SHP77 treated with DMSO at 0.1 percent for 48 hours (cell line): ENCODE results near the gene ZDHHC11.
"Not testable (repeated sequence)": the region's sequence is repeated elsewhere in the genome, so short reads cannot be mapped to it uniquely, and the experiment has no call there.

Experiments
- DNase-seq: peaks from one replicate; lab custom pipeline; 2025; lab: John Stamatoyannopoulos, UW

Gene ZDHHC11

DNA sequence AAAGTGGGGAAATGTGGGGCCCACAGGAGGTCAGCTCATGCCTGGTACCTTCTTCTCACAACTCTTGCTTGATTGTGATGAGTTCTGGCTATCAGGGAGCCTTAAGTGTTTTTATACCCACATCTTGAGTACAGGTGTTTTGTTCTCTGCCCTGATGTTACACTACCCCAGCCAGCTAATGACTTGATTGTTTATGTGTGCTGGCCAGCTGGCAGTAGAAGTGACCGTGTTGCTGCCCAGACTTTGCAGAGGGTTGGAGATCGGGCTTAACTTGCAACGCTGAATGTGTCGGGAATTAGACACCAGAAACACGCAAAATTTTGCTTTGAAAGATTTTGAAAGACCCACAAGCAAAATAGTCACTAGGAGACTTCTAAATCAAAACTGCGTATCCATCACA is 49.3 kb downstream of the ZDHHC11 start:
- DNase-seq, result no peak

DNA sequence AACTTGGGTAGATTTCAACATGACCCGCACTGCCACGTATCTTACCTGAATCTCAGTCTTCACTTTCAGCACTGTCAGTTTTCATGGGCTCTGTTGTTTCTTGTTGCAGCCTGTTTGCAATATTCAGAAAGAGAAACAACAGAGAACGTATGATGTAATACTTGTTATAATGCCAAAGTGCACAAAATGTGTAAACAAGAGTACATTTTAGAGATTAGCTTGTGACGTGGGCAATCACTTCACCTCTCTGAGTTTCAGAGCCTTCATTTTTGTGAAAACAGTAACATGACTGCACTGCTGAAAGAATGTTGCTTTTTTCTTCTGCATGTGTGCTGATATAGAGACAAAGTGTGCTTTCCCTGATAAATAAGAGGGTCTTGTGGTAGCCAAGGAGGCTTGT is 49.7 kb downstream of the ZDHHC11 start:
- DNase-seq, result not testable (repeated sequence)

DNA sequence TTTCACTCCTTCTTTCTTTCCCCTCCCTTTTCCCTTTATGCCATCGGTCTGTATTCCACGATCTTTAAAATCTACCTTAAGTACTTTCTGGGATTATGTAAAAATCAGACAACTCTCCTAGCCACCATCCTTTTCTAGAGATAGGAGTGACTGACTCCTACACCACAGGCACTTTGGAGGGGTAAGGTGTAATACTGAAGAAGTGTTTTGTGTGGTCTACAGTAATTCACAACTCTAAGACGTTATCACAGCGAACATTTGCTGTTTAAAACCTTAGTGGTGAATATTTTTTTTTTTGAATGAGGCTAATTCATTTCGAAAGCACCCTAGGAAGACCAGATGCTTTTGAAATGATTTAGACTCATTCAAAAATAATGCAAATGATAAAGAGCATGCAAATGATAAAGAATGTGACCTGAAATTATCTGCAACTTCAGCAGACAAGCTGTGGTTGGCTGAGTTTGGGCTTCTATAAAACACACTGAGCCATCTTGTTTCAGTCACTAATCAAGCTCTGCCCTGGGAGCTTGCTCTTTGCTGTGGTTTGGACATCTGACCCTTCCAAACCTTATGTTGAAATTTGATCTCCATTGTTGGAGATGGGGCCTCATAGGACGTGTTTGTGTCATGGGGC is 52.2 kb downstream of the ZDHHC11 start:
- not testable (repeated sequence) for DNase-seq

DNA sequence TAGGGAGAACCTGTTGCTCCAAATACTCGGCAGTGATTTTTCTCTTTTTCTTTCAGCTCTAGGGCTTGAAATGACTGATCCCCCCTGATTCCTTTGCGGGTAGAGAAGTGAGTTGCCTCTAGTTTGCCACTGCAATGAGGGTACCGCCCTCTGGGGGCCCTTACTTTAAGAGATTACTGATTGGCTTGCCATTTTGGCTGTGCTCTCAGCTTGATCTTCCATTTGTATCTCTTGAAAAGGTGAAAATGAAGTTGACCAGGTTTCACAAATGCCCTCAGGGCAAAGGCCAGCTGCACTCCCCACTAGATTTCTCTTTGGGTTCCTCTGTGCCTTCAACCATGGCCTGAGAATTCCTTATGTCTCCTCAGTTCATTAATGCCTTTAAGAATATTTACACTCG is 52.8 kb downstream of the ZDHHC11 start:
- not testable (repeated sequence) for DNase-seq

DNA sequence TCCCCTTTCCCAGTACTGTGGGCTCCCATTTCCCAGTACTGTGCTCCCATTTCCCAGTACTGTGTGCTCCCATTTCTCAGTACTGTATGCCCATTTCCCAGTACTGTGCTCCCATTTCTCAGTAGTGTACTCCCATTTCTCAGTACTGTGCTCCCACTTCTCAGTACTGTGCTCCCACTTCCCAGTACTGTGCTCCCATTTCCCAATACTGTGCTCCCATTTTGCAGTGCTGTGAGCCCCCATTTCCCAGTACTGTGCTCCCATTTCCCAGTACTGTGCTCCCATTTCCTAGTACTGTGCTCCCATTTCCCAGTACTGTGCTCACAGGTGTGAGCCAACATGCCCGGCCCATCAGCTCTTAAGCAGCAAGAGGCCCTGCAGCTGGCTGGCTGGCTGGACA is 54.9 kb downstream of the ZDHHC11 start:
- not testable (repeated sequence) for DNase-seq

DNA sequence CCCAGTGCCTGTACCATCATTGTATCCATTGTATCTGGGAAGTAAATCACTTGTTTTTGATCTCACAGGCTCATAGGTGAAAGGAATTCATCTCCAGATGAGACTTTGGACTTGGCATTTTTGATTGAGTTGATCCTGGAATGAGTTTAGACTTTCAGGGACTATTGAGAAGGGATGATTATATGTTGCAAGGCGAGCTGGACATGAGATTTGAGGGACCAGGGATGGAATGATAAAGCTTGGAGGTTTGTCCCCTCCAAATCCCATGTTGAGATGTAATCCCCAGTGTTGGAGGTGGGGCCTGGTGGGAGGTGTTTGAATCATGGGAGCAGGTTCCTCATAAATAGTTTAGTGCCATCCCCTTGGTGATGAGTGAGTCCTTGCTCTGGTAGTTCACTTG is 55.8 kb downstream of the ZDHHC11 start:
- DNase-seq, result not testable (repeated sequence)

DNA sequence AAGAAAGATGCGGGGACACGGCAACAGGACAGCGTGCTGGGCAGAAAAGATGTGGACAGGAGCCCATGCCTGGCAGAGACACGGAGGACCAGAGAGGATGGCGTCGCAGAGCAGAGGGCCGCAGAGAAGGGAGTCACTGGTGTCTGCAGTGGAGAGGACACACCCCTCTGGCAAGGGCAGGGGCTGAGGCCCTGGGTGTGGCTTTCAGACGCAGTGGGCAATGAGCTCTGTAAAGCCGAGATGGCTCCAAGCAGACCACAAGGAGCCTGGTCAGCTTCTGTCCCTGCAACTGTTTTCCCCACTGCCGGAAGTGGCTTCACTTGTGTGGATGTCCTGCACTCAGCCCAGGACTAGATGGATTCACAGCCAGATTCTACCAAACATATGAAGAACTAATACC is 62.1 kb downstream of the ZDHHC11 start:
- DNase-seq, result not testable (repeated sequence)

DNA sequence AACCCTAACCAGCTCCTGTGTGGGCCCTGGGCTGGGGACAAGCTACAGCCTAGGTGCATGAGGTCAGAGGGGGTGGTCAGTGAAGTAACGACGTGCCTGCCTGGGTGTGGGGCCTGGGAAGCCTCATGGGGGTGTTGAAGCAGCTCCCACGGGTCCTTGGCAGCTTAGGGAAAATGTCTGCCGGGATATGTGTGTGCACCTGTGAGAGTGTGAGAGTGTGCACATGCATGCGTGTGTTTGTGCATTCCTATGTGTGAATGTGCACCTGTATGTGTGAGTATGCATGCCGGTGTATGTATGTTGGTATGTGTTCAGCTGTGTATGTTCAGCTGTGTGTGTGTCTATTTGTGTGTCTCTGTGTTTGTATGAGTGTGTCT is 62.9 kb downstream of the ZDHHC11 start:
- DNase-seq, result not testable (repeated sequence)

DNA sequence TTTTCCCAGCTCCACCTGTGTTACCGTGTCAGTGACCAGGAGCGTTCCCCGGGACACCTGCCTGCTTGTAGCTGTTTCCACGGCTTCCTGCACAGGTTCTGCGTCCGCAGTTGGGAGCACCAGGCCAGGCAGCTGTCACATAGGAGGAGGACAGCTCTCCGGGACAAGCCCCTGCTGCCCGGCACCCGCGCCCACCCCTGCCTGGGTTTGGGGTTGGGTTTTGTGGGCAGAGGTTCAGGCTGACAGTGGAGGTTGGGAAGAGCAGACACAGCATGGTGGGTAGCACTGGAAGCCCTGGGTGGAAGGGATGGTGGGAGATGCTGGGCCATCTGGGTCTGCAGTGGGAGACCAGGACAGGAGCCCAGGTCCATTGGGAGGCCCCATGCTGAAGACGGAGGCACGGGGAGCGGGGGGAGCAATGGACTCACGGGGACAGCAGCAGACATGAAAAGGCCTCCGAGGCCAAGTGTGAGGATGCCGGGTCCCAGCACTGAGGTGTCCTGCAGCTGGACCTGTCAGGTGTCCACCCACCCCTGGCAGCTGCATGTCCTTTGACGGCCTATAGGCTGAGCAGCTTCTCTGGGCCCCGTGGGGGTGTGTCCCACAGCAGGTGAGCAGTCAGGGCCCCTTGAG is 63.4 kb downstream of the ZDHHC11 start:
- not testable (repeated sequence) for DNase-seq

DNA sequence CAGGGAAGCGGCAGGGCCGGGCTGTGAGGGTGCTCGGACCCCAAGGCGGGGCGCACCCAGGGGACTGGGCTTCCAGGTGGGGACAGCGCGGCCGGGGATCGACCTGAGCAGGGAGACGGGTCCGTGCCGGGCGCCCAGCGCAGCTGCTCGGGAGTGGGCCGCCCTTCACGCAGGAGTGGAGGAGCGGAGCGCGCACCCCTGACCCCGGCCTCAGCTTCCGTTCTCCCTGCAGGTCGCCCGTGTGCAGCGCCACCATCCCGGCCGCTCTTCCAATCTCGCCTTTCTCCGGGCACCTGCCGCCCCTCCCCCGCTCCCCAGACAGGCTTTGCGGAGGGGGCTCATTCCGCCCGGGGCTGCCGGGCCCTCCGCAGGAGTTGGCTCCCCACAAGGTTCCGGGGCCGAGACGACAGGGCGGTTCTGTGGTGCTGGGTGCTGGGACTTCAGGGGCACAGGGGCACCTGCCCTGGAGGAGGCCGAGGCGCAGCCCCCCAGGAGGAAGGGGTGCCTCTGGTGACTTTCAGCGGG is 65.5 kb downstream of the ZDHHC11 start:
- DNase-seq, result not testable (repeated sequence)

DNA sequence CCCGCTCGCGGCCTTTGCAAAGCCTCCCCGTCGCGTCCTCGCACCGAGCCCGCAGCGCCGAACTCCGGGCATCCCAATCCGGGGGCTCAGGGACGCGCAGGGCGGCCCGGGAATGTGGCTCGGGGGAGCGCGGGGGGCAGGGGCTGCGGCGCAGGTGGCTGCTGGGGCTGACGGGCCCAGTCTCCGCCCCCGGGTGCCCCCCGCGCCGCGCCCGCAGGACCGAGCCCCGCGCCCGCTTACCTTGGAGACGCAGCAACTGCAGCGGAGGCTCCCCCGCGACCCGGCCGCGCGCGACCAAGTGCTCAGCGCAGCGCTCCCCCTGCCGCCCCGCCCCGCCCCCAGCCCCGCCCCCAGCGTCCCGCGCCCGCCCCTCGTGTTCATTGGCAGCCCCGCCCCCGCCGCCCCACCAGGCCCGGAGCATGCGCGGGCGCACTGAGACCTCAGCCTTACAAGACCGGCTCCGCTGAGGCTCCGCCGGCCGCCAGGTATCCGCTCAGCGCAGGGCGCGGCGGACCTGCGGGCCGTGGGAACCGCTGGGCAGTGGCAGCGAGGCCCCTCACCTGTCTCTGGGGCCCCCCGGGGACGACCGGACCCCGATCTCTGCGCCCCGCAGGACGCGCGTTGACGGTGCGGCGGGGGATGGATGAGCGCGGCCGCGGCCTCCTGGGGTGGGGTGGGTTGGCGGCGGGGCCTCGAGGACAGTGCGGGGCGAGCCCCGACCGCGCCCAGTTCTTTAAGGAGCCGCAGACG is 66.2 kb downstream of the ZDHHC11 start, which contains the start of gene ZDHHC11B:
Gene ZDHHC11B (minus strand): TSS at position 302 of the 750 bp plus-strand sequence. CDS start 17,810 bp downstream, outside the sequence.
- DNase-seq, result peak; percentile 44

DNA sequence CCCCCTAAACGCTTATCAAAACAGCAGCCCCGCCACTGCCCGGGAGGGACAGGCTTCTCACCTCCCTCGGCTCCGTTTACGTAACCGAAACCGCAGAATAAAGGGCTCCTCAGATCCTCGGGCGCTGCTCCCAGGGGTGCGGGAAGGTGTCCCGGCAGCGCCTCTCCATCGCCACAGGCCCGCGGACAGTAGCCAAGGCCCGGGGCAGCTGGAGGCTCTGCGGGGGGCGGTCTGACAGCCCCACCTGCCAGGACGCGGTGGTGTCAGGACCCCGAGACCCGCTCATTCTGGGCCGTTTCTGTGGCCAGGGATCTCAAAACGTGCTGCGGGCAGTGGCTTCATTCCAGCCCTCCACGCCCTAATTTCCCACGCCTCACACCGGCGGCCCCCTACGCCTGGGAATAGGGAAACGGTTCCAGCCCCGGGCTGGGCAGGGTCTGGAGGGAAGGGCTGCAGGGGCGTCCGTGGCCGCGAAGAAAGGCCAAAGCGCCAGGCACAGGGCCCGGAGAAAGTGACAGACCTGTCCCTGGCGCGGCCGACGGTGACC is 66.8 kb downstream of the ZDHHC11 start:
- DNase-seq, result not testable (repeated sequence)

DNA sequence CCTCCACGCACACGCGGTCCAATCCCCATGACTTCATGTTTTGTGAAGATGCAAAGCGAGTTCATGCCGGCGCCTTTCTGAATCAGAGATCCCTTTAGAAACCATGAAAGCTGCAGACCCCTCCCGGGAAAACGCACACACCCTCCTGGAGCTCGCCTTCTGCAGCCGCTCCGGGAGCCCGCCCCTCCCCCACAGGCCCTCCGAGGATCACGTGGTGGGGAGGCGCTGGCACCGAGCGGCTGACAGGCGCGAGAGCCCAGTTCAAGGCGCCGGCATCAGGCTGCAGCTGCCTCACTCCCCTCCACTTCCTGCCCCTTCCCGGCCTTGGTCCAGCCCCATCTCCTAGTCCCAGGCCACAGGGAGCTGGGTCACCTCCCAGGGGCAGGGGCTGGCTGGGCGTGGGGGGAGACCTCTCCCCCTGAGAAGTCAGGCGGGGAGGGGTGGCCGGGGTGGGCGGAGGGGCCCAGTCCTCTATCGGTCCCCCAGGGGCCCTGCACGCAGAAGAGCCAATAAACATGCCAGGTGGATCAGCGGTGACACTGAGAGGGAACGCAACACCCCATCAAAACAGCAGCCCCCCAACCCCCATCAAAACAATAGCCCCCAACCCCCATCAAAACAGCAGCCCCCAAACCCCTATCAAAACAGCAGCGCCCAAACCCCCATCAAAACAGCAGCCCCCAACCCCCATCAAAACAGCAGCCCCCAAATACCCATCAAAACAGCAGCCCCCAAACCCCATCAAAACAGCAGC is 67.6 kb downstream of the ZDHHC11 start:
- DNase-seq, result not testable (repeated sequence)

DNA sequence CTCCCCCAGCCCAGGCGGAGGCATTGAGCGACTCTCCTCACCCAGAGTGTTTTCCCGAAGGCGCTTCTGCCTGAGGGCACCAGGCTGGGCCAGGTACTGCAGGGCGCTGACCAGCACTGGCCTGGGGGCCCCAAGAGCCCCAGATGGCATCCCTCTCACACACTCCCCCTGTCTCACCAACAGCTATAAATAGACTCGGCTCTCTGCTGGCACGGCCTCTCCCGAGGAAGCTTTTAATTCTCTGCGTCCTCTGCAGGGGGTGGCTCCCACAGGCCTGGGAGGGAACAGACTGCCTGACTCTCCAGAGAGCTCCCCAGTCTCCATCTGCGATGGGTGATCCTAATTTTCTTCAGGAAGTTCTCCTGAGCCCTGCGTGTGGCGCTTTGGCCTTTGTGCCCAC is 68.4 kb downstream of the ZDHHC11 start:
- not testable (repeated sequence) for DNase-seq

DNA sequence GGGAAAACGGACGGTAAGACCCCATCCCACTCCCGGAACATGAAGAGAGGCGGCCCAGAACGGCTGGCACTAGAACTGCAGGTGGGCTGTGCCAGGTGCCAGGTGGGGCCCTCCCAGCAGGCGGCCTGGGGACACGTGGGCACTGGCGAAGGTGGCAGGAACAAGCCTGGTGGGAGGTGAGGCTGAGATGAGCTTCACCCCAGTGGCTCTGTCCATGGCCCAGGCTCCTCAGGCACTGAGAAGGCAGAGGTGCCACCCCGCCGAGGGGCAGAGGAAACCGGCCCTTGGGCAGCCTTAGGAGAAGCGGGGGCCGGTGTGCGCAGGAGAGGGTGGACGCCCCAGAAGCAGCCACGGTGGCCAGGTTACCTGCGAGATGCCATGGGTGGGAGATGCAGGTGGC is 70.2 kb downstream of the ZDHHC11 start:
- not testable (repeated sequence) for DNase-seq

DNA sequence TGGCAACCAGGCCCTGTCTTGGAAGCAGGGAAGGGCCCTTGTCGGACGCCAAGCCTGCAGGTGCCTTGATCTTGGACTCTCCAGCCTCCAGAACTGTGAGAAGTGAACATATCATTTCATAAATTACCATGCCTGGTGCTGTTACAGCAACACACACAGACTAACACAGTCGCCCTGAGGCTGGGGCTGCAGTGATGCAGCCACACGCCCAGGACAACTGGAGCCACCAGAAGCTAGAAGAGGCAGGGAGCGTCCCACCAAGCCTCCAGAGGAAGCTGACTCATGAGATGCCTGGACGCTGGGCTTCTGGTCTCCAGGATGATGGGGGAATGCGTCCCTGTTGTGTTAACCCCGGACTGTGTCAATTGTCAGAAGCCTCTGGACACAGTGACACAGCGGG is 71.8 kb downstream of the ZDHHC11 start:
- not testable (repeated sequence) for DNase-seq

DNA sequence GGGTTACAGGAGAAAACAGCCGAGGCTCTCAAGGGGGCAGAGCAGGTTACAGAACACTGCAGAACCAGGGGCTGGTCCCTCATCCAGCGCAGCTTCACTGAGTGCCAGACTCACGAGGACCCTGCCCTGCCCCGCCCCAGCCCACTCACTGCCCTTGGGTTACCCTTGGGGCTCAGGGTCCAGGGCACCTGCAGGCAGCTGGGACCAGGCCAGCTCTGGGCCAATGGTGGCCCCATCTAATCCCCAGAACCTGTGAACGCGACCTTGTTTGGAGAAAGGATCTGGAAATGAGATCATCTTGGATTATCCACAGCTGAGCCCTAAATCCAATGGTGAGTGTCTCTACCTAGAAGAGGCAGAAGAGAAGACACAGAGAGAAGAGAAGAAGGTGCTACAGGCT is 72.4 kb downstream of the ZDHHC11 start:
- not testable (repeated sequence) for DNase-seq

DNA sequence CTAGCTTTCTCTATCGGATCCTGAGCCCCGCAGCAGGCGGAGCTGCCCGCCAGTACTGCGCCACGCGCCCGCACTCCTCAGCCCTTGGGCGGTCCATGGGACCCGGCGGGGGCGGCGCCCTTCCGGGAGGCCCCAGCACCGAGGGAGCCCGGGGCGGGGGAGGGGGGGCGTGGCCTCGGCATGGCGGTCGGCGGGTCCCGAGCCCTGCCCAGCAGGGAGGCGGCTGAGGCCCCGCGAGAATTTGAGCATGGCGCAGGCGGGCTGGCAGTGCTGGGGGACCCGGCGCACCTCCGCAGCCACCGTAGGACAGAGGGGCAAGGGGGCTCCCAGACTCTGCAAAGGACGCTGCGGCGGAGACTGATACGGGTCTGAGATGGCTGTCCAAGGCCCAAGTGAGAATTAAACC is 73.0 kb downstream of the ZDHHC11 start:
- DNase-seq, result no peak

DNA sequence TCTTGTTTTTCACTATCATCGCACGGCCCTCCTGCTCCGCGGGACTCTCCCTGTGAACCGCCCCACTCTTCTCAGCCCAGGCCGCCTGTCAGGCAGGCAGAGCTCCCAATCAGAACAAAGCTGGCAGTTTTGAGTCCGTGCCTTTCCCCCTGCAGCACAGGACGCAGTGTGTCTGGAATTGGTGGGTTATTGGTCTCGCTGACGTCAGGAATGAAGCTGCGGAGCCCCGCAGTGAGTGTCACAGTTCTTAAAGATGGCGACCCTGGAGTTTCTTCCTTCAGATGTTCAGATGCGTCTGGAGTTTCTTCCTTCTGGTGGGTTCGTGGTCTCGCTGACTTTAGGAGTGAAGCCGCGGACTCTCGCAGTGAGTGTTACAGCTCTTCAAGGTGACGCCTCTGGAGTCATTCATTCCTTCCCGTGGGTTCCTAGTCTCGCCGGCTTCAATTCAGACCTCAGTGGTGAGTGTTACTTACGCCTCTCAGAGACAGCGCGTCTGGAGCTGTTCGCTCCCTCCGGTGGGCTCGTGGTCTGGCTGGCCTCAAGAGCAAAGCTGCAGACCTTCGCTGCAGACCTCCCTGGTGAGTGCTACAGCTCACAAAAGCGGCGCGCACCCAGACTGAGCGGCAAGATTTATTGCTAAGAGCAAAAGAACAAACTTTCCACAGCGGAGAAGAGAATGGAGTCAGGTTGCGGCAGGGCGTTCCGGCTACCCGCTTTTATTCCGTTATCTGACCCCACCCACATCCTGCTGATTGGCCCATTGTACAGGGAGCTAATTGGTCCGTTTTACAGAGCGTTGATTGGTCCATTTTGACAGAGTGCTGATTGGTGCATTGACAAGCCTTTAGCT is 73.7 kb downstream of the ZDHHC11 start:
- no peak for DNase-seq

DNA sequence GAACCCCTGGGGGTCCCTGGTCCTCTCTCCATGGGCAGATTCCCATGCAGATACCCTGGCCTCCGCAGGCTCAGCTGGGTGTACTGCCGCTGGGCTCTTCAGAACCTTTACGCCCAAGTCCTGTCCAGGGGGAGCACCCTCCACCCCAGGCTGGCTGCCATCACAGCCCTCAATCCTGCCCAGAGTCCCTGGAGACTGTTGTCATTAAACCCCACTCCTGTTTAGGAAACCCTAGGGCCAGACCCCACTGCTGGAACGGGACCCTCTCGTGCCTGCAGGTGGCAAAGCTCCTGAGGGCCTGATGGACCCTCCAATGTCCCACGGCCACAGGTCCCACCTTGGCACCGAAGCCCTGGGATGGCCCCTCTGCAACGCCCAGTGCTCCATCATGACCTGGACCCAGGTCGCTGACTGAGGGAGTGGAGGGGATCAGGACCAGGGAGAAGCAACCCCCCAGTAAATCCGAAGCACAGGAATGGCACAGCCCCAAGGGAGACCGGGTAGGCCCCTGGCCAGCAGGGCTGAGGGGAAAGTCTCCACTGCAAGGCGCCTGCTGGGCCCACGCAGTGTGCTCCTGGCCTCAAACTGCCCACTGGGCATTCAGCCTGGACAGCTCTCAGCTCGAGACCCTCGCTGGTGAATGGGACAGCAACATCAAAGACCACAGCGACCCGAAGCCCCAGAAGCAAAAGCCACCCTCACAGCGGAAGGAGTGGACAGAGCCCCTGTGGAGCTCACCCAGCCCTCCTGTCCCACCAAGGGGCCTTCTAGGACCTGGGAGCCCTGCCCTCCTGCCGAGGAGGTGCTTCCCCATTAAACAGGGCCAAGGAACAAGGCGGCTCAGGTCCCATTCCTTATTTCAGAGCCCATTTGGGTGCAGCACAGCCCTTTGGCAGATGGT is 74.6 kb downstream of the ZDHHC11 start:
- no peak for DNase-seq
